T-helper 17 cell (primary cell): ENCODE data around the gene CACFD1. TPM values are rescaled to one million over a fixed set of nuclear protein-coding genes. Genes with fewer than 3 reads are reported as not detected.

Experiments used
- ATAC-seq: fragments of 150-1000 bp; cut with Tn5 transposase; 2 replicates; pipeline ENCODE4 v1.10.0; 2021; ENCODE audit warnings: mild to moderate bottlenecking, moderate library complexity
- DNase-seq, 3 donors: peaks; one replicate each; pipeline versions ENCODE4 v3.0.0 to v3.0.0-alpha.2; 2020 to 2021
- H3K9me3 ChIP-seq: one replicate; pipeline ENCODE4 v1.7.0; 2013; ENCODE audit warnings: low read length, mild to moderate bottlenecking; ENCODE audit not compliant: control insufficient read depth, poor library complexity, severe bottlenecking
- H3K27ac Mint-ChIP-seq: one replicate; pipeline ENCODE4 v1.8.0; 2022; ENCODE audit warnings: mild to moderate bottlenecking, moderate library complexity, mixed read lengths
- H3K27me3 Mint-ChIP-seq: one replicate; pipeline ENCODE4 v1.8.0; 2022; ENCODE audit warnings: mixed read lengths
- H3K36me3 Mint-ChIP-seq: one replicate; pipeline ENCODE4 v1.8.0; 2022; ENCODE audit warnings: low read depth, mixed read lengths
- H3K4me1 Mint-ChIP-seq: one replicate; pipeline ENCODE4 v1.8.0; 2022; ENCODE audit warnings: mild to moderate bottlenecking, mixed read lengths
- H3K4me3 Mint-ChIP-seq: one replicate; pipeline ENCODE4 v1.8.0; 2022; ENCODE audit warnings: mild to moderate bottlenecking, moderate library complexity, mixed read lengths
- total RNA-seq, 4 donors: library from RNA in 2 of 4; stranded (reverse) in 2 of 4; gene quantifications; one replicate each; pipeline ENCODE4 v1.2.3 and lab custom pipeline; 2022 to 2026

The CACFD1 gene
- 1 to 10 TPM; 1.4 to 3.8 TPM for total RNA-seq
- total RNA-seq (lab: John Stamatoyannopoulos, UW) = 3.2 to 3.5 reads per million in 2 donors

DNA sequence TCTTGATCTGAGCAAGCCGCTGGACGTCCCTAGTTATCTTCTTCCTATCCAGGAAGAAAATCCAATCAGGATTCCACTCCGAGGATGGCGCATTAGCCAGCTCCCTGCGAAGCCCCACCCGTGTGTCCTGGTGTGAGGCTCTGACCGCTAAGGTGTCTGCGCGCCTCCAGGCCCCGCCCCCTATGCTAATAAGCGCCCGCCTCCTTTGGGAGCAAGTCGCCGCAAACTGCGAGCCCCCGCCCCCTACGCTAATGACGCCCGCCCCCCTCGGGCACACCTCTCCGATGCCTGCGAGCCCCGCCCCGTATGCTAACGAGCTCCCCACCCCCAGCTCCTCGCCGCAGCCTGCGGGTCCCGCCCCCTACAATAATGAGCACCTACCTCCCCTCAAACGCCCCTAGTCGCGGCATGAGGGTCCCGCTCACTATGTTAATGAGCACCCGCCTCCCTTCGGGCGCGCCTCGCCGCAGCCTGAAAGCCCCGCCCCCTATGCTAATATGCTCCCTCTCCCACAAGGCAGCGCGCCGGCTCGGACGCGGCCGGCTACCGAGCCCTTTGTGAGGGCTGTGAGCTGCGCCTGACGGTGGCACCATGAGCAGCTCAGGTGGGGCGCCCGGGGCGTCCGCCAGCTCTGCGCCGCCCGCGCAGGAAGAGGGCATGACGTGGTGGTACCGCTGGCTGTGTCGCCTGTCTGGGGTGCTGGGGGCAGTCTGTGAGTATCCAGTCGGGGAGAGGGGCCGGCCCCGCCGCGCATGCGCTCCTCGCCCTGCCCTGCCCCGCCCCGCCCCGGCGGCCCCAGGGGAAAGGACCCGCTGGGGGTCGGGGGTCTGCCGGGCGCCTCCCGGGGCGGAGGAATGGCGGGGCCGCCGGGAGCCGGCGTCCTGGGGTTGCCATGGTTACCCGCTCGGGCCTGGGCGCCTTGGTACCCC lies at the start of gene CACFD1:
CACFD1 (plus strand) TSS at position 503 of the 929 bp plus-strand sequence; CDS start at position 592, 89 bp downstream.
- peak; percentile 85 for ATAC-seq
- Mint-ChIP-seq H3K4me1 (peaks cover 10% of the 10 kb centered on the region), H3K27ac (peak within 1 kb of the TSS; percentile 86), H3K36me3 (no peaks in the 10 kb centered on the region), H3K27me3 (peaks cover under 1% of the 10 kb centered on the region), H3K4me3 (peak within 1 kb of the TSS; percentile 95)
- no peaks in the 10 kb centered on the region for H3K9me3 ChIP-seq
- peak; percentile 77 to 92 (median 90) for DNase-seq

DNA sequence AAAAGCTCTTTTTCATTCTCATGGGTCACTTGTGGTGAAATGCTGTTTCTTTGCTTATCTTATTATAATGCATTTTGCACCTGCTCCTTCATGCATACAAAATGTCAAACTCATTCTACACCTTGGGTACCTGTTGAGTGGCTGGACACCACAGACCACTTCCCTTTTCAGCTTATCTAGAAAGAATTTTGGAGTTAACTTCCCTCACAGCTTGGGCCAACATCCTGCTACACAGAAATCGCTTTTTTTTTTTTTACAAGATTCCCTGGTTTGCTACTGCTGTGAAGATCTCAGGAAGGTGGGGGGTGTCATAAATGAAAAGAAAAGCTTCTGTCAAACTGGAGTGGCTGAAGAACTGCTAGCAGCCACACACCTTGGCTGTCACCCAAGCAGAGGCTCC lies 44.6 kb upstream of the CACFD1 start:
- ATAC-seq (no peak), DNase-seq (no peak)
- no peaks in the 10 kb centered on the region for H3K9me3 ChIP-seq
- Mint-ChIP-seq H3K36me3 (peaks cover 2% of the 10 kb centered on the region), H3K4me3 (no peak overlapping the region), H3K27ac (peak overlapping the region; percentile 79), H3K4me1 (peaks cover 30% of the 10 kb centered on the region), H3K27me3 (no peaks in the 10 kb centered on the region)

DNA sequence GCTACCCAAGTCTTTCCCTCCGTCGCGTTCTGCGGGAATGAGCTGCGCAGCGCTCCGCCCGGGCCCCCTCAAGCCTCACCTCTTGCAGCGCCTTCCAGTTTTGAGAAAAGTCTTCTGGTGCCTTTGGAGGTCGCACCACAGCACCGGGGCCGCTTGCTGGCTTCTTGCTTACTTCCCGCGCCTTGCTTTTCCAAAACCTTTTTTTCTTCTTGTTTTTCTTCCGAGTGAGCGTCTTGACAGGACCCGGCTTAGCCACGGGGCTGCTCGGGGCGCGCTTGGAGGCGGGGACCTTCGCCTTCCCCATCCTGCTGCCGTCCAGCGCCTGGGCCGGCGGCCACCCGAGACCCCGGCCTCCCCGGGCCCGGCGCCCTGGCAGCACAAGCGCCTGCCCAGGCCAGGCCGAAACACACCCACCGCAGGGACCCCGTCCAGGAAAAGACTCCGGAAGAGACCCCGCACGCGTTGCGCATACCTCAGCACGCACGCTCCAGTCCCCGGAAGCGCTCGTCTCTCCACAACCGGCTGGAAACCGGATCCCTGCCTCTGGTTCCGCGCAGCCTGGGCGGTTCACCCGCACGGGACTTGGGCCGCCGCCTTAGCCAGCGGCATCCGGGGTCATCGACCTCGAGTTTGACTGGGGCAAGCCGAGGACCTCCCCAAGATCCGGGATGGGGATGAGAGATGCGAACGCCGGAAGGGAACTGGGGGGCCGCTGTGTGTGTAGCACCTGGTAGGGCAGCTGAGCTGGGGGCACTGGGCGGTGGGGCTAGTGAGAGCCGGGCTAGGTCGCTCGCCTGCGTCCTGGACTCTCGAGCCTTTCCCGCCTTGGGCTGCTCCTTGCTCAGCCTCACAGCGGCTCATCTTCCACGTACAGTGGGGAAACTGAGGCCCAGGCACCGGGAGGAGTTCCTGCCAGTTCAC lies 42.0 kb upstream of the CACFD1 start, which contains the start of gene REXO4:
REXO4 (minus strand) TSS at position 470 of the 921 bp plus-strand sequence; CDS start at position 304, 166 bp downstream.
- Mint-ChIP-seq H3K4me3 (peak within 1 kb of the TSS; percentile 90), H3K4me1 (peaks cover 38% of the 10 kb centered on the region), H3K27me3 (no peaks in the 10 kb centered on the region), H3K36me3 (no peaks in the 10 kb centered on the region), H3K27ac (peak within 1 kb of the TSS; percentile 91)
- ATAC-seq (peak; percentile 87), DNase-seq (peak; percentile 54 to 80 (median 64))
- no peaks in the 10 kb centered on the region for H3K9me3 ChIP-seq

DNA sequence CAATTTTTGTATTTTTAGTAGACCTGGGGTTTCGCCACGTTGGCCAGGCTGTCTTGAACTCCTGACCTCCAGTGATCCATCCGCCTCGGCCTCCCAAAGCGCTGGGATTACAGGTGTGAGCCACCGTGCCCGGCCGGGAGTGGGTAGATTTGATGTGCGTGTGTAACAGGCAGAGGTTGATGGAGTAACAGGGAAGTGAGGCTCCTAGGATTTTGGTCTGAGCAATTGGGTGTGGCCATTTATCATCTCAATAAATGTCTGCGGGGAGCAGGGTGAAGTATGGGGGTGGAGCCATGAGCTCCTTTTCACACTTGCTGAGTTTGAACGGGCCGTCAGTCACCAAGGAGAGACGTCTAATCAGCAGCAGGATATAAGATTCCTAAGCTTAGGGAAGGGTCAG lies 40.8 kb upstream of the CACFD1 start:
- H3K9me3 ChIP-seq = no peaks in the 10 kb centered on the region
- Mint-ChIP-seq H3K27me3 (no peaks in the 10 kb centered on the region), H3K4me3 (peak overlapping the region; percentile 90), H3K4me1 (peaks cover 35% of the 10 kb centered on the region), H3K27ac (peak overlapping the region; percentile 91), H3K36me3 (no peaks in the 10 kb centered on the region)
- ATAC-seq (no peak), DNase-seq (no peak)

DNA sequence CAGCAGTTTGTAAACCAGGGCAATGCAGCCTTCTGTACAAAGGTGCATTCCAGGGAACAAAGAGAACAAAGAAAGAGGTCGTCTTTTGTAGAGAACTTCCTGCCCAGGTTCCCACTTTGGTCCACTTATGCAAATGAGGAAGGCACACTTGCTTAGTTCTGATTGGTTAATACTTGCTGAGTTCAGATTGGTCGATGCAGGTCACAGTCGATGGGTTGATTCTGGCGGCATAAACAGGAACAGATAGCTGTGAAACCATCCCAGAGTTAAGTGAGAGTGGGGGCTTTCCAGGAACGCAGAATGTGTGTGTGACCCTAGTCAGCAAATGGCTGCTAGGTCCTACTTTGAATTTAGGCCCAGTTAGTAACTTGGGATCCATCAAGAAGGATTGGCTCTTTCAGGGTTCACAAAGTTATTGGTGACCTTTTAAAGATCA lies 39.4 kb upstream of the CACFD1 start:
- peak overlapping the region; percentile 19 for H3K27ac Mint-ChIP-seq
- H3K4me3 Mint-ChIP-seq = no peak overlapping the region
- H3K9me3 ChIP-seq = no peaks in the 10 kb centered on the region
- H3K4me1 Mint-ChIP-seq = peaks cover 28% of the 10 kb centered on the region
- ATAC-seq = peak; percentile 35
- peaks cover 8% of the 10 kb centered on the region for H3K27me3 Mint-ChIP-seq
- no peak for DNase-seq
- H3K36me3 Mint-ChIP-seq = no peaks in the 10 kb centered on the region

DNA sequence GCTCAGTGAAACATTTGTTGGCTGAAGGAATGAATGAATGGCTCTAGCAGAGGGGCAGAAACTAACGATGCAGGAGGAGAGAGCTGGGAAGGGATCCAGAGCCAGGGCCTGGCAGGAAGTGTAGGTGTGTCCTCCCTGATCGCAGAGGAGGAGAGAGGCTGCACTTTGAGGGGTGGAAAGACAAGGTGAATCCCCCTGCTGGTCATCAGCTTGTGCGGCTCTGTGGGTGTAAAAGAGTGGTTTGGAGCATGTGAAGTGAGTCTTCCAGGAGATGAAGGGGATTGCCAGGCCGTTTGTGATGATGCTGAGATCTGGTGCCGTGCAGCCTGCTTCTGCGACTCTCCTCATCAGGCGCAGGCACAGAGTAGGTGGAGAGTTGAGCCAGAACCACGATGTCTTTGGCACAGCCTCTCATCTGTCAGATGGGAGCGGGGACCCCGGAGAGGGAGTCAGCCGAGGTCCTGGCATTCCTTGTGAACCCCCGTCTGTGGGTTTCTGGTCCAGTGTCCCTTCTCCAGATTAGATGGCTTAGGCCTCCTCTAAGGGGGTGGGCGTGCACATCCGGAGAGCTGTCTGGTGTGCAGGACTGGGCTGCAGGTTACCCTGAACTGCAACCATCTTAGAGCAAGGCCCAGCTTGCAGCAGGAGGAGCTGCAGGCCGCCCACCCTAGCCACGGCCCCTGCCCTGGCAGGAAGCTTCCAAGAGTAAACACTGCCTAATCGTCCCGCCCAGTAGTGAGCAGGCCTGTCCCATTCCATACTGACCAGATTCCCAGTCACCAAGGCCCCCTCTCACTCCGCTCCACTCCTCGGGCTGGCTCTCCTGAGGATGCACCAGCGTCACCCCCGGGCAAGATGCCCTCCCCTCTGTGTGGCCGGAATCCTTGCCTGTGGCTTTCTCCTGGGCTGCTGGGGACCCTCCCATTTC lies 37.9 kb upstream of the CACFD1 start, which contains the start of gene ADAMTS13:
ADAMTS13 (plus strand) TSS at position 753 of the 928 bp plus-strand sequence; CDS start at position 830, 77 bp downstream.
- peak; percentile 29 for ATAC-seq

DNA sequence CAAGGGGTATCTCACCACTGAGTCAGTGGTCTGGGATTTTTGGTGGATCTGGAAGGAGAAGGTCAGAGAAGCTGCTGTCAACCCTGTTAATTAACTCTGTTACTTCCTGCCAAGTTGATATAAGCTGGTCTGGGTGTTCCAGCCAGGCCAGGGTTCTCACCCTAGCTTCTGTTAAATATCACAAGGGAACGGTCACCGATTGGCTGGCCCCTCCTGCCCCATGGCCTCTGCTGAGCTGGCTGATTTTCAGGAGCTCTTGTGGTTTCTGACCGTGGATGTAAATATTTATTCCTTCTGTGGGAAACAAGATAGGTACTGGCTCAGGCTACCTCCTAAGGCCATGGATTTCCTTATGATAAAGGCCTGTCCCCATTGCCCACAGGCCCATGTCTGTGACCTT lies 36.6 kb upstream of the CACFD1 start:
- H3K27ac Mint-ChIP-seq = no peak overlapping the region
- ATAC-seq = no peak

More for the DNA sequence above, 37.9 kb upstream of the CACFD1 start, which contains the start of gene ADAMTS13:
- no peaks in the 10 kb centered on the region for H3K9me3 ChIP-seq
- H3K36me3 Mint-ChIP-seq = no peaks in the 10 kb centered on the region
- no peak for DNase-seq
- peaks cover 23% of the 10 kb centered on the region for H3K27me3 Mint-ChIP-seq
- H3K4me1 Mint-ChIP-seq = peaks cover 23% of the 10 kb centered on the region
- H3K4me3 Mint-ChIP-seq = no peak within 1 kb of the TSS
- H3K27ac Mint-ChIP-seq = peak within 1 kb of the TSS; percentile 37

DNA sequence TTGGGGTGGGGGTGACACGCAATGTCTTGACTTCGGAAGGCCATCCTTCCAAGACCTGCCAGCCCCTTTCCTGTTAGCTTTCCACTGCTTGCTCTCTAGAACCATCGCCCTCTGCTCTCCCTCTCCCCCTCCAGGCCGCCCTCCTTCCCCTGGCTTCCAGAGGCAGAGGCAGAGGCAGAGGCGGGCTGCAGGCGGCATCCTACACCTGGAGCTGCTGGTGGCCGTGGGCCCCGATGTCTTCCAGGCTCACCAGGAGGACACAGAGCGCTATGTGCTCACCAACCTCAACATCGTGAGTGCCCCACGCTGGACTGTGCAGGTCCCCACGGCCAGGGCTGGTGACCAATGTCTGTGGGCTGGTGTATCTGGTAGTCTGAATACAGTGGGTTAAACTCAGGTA lies 35.6 kb upstream of the CACFD1 start:
- H3K9me3 ChIP-seq = no peaks in the 10 kb centered on the region
- H3K27me3 Mint-ChIP-seq = peaks cover 31% of the 10 kb centered on the region
- H3K4me1 Mint-ChIP-seq = peaks cover 17% of the 10 kb centered on the region
- ATAC-seq = no peak
- H3K4me3 Mint-ChIP-seq = no peak overlapping the region
- DNase-seq = no peak
- H3K36me3 Mint-ChIP-seq = no peaks in the 10 kb centered on the region
- no peak overlapping the region for H3K27ac Mint-ChIP-seq

More for the DNA sequence above, 36.6 kb upstream of the CACFD1 start:
- Mint-ChIP-seq H3K36me3 (no peaks in the 10 kb centered on the region), H3K4me3 (no peak overlapping the region), H3K27me3 (peaks cover 31% of the 10 kb centered on the region), H3K4me1 (peaks cover 19% of the 10 kb centered on the region)
- H3K9me3 ChIP-seq = no peaks in the 10 kb centered on the region
- no peak for DNase-seq

DNA sequence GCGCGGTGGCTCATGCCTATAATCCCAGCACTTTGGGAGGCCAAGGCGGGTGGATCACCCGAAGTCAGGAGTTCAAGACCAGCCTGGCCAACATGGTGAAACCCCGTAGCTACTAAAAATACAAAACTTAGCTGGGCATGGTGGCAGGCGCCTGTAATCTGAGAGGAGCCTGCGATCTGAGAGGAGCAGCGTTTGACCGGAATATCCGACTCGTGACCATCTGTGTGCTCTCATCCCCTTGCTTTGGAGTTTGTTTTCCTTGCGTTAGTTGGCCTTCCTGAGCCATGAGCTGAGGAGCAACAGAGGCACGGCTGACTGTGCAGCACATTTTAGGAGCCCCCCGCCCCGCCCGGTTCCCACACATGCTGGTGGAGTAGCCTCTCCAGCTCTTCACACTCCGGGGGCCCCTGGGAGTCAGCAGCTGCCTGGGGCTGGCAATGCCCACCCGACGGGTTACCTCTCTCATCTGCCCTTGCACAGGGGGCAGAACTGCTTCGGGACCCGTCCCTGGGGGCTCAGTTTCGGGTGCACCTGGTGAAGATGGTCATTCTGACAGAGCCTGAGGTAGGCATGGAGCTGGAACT lies 34.6 kb upstream of the CACFD1 start:
- H3K27ac Mint-ChIP-seq = no peak overlapping the region
- ATAC-seq (no peak), DNase-seq (no peak)
- H3K9me3 ChIP-seq = no peaks in the 10 kb centered on the region
- peaks cover 17% of the 10 kb centered on the region for H3K4me1 Mint-ChIP-seq
- H3K36me3 Mint-ChIP-seq = no peaks in the 10 kb centered on the region
- H3K4me3 Mint-ChIP-seq = no peak overlapping the region
- peaks cover 31% of the 10 kb centered on the region for H3K27me3 Mint-ChIP-seq

DNA sequence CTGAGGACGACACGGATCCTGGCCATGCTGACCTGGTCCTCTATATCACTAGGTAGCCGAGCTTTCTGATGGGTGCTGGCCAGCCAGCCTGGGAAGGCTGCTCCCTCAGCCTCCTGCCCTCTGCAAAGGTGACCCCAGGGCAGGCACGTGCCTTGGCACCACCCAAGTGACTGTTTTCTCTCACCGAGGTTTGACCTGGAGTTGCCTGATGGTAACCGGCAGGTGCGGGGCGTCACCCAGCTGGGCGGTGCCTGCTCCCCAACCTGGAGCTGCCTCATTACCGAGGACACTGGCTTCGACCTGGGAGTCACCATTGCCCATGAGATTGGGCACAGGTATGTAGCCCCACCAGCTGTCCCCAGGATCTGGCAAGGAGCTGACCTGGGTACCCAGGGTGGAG lies 33.8 kb upstream of the CACFD1 start:
- Mint-ChIP-seq H3K27ac (no peak overlapping the region), H3K4me1 (peaks cover 10% of the 10 kb centered on the region), H3K4me3 (no peak overlapping the region), H3K36me3 (no peaks in the 10 kb centered on the region), H3K27me3 (peaks cover 31% of the 10 kb centered on the region)
- H3K9me3 ChIP-seq = no peaks in the 10 kb centered on the region
- DNase-seq (no peak), ATAC-seq (no peak)

DNA sequence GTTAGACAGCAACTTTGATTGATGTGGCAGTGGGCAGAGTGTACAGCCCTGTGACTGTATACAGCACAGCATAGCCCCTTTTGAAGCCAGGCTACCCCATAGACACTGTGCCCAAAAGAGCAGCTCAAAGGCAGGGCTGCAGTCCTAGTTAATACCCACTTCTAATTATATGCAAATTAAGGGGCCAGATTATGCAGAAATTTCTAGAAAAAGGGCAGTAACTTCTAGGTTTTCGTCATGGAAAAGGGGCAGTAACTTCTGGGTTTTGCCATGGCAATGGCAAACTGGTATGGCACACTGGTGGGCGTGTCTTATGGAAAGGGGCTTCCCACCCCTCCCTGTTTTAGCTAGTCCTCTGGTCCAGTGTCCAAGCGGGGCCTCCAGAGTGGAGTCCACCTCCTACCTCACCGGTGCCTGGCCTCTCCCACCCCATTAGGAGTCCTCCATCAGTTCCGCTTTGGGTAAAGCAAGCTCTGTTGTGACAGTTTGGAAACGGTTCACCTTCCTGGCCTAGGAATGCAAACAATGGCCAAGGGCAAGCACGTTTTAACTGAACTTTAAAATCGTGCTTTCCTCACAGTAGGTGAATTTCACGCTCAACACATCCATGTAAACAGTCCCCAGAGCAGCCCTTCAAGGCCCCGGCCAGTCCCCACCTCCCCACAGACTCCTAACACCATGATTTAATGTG lies 32.0 kb upstream of the CACFD1 start:
- peaks cover 31% of the 10 kb centered on the region for H3K27me3 Mint-ChIP-seq
- no peaks in the 10 kb centered on the region for H3K36me3 Mint-ChIP-seq
- DNase-seq (no peak), ATAC-seq (no peak)
- peaks cover 4% of the 10 kb centered on the region for H3K4me1 Mint-ChIP-seq
- H3K27ac Mint-ChIP-seq = no peak overlapping the region
- peak overlapping the region; percentile 79 for H3K4me3 Mint-ChIP-seq
- no peaks in the 10 kb centered on the region for H3K9me3 ChIP-seq
